Skeletal muscle satellite cell (primary cell): ENCODE data around the gene MED27.
"Not testable (repeated sequence)": the region's sequence is repeated elsewhere in the genome, so short reads cannot be mapped to it uniquely, and the experiment has no call there.

Experiments used
- H3K27me3 ChIP-seq: 2 replicates; pipeline ENCODE4 v1.7.0; 2013; ENCODE audit warnings: low read length; ENCODE audit not compliant: control insufficient read depth, insufficient read depth
- H3K36me3 ChIP-seq: 2 replicates; pipeline ENCODE4 v1.7.0; 2013; ENCODE audit warnings: mild to moderate bottlenecking, control low read depth, low read length; ENCODE audit not compliant: insufficient read depth
- H3K4me1 ChIP-seq: 2 replicates; pipeline ENCODE4 v1.7.0; 2013; ENCODE audit warnings: low read length; ENCODE audit not compliant: control insufficient read depth, insufficient read depth
- H3K4me2 ChIP-seq: 2 replicates; pipeline ENCODE4 v1.7.0; 2013; ENCODE audit warnings: mild to moderate bottlenecking, low read length
- H3K4me3 ChIP-seq: 2 replicates; pipeline ENCODE4 v1.7.0; 2013; ENCODE audit warnings: low read length
- H3K9ac ChIP-seq: 2 replicates; pipeline ENCODE4 v1.7.0; 2013; ENCODE audit warnings: mild to moderate bottlenecking, low read depth, low read length, moderate library complexity
- H3K9me3 ChIP-seq: replicated peaks from 2 replicates; pipeline ENCODE4 v1.7.0; 2013; ENCODE audit warnings: mild to moderate bottlenecking, control low read depth, low read length

MED27 gene

DNA sequence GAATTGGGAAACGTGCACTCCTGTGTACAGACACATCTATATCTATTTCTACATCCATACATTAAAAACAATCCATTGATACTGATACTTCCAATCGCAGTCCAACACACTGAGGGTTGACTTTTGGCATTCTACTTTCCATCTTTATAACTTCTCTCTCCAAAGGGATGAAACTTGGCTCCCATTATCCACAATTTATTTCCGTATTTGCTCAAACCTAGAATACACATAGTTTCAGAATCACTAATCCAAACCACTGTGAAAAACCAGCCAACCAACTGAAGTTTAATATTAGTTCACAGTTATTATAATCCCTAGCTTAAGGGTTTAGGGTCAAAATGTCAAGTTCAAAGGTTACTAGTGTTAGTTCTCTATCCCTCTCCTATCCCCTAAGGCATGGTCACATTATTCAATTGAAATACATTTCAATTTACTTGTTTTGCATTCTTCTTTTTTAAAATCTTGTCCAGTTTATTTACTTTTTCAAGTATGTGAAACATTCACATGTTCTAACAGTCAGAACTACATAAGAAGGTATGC is 156.5 kb downstream of the MED27 start:
- no peaks in the 10 kb centered on the region for H3K9me3 ChIP-seq
- H3K36me3 ChIP-seq: no peaks in the 10 kb centered on the region
- H3K4me2 ChIP-seq: no peak overlapping the region
- H3K9ac ChIP-seq: no peak overlapping the region
- no peaks in the 10 kb centered on the region for H3K4me1 ChIP-seq
- H3K27me3 ChIP-seq: no peaks in the 10 kb centered on the region
- H3K4me3 ChIP-seq: no peak overlapping the region

DNA sequence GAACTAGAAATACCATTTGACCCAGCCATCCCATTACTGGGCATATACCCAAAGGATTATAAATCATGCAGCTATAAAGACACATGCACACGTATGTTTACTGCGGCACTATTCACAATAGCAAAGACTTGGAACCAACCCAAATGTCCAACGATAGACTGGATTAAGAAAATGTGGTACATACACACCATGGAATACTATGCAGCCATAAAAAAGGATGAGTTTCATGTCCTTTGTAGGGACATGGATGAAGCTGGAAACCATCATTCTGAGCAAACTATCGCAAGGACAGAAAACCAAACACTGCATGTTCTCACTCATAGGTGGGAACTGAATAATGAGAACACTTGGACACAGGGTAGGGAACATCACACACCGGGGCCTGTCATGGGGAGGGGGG is 158.0 kb downstream of the MED27 start:
- H3K9me3 ChIP-seq, H3K4me1 ChIP-seq, H3K36me3 ChIP-seq, H3K4me3 ChIP-seq, H3K9ac ChIP-seq, H3K4me2 ChIP-seq, H3K27me3 ChIP-seq: not testable (repeated sequence)

DNA sequence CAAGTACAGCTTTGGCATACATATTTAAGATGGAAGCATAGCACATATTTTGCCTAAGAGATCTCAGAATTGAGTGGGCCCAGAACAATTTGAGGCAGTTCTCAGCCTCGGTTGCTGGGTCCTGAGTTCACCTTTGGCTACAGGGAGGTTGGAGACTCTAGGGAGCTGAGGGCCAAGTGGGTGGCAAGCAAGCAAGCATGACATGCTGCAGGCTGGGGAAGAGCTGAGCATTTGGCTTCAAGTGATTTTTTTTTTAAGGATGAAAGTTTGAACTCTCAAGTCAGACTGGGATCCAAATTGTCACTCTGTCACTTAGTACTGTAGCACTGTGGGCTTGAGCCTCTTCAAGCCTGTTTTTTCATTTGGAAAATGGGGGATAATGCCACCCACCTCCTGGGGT is 160.5 kb downstream of the MED27 start:
- no peak overlapping the region for H3K4me2 ChIP-seq
- H3K27me3 ChIP-seq: no peaks in the 10 kb centered on the region
- no peak overlapping the region for H3K9ac ChIP-seq
- H3K4me3 ChIP-seq: no peak overlapping the region
- H3K9me3 ChIP-seq: no peaks in the 10 kb centered on the region
- peaks cover 16% of the 10 kb centered on the region for H3K4me1 ChIP-seq
- no peaks in the 10 kb centered on the region for H3K36me3 ChIP-seq

DNA sequence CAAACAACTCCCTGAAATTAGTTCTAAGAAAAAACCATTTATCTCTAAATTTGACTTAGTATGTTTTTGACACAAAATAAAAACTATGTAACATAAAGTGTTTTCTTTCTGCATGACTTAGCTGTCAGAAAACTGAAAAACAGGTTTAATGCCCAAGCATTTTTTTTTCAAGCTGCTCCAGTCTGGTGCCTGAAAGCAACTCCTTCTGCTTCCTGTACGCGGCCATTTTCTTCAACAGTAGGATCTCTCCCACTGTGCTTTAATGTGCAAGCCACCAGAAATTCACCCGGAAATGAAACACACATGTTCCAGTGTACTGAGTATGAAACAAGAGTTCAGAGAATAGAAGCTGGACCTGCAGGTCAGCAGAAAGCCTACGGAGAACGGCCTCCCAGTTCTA is 161.2 kb downstream of the MED27 start:
- Histone ChIP-seq H3K4me2 (no peak overlapping the region), H3K4me1 (peaks cover 16% of the 10 kb centered on the region), H3K9ac (no peak overlapping the region), H3K9me3 (no peaks in the 10 kb centered on the region), H3K36me3 (no peaks in the 10 kb centered on the region), H3K27me3 (no peaks in the 10 kb centered on the region), H3K4me3 (no peak overlapping the region)

DNA sequence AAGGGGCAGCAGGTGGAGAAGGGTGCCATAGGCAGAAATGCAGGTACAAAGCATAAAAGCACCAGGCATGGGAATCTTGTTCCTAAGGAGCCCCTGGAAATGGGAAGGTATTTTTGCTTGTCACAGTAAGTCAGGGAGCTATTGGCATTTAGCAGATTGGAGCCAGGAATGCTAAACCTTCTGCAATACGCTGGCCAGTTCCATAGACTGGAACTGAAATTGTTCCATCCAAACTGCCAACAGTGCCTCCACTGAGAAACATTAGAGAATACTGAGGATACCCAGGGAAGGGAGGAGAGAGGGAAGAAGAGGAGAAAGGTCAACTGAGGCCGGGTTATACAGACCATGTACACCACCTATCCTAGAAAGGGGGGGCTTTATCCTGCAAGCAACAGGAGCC is 162.7 kb downstream of the MED27 start:
- Histone ChIP-seq H3K9me3 (no peaks in the 10 kb centered on the region), H3K4me3 (no peak overlapping the region), H3K4me1 (peaks cover 16% of the 10 kb centered on the region), H3K4me2 (no peak overlapping the region), H3K27me3 (no peaks in the 10 kb centered on the region), H3K36me3 (no peaks in the 10 kb centered on the region), H3K9ac (no peak overlapping the region)

DNA sequence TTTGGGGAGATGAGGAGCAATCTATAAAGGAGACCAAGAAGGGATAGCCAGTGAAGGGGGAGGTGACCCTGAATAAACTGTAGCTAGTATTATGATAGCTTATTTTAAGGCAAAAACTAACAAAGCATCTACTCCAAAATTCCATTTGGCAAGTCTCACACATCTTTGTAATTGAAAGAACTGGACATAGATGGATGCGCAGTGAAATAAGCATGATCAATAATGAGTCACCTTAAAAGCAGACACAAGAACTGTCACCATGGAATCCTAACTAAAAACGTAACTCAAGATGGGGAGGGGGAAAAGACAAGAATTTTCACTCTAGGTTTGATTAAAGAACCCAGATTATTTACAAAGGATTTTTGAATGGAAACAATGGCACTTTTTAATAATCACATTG is 164.5 kb downstream of the MED27 start:
- Histone ChIP-seq H3K36me3 (no peaks in the 10 kb centered on the region), H3K27me3 (no peaks in the 10 kb centered on the region), H3K9me3 (no peaks in the 10 kb centered on the region), H3K4me1 (peaks cover 16% of the 10 kb centered on the region), H3K4me3 (no peak overlapping the region), H3K4me2 (peak overlapping the region; percentile 26), H3K9ac (no peak overlapping the region)

DNA sequence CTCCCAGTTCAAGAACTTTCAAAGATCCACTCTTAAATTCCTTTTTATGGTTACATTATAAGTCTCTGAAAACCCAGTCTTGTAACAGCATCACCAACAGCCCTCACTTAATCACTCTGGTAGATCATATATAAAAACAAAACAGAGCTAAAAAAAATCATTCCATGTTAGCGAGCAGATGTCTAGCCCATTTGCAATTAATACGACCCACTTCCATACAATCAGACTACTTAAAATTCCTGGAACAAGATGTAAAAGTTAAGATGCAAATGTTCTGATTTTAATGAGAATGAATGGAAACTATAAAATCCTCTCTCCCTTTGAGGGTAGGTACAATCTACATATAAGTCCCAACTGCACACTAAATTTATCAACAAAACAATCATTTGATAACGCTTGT is 167.0 kb downstream of the MED27 start:
- Histone ChIP-seq H3K9me3 (no peaks in the 10 kb centered on the region), H3K9ac (no peak overlapping the region), H3K4me3 (no peak overlapping the region), H3K27me3 (no peaks in the 10 kb centered on the region), H3K36me3 (no peaks in the 10 kb centered on the region), H3K4me2 (no peak overlapping the region), H3K4me1 (peaks cover 16% of the 10 kb centered on the region)

DNA sequence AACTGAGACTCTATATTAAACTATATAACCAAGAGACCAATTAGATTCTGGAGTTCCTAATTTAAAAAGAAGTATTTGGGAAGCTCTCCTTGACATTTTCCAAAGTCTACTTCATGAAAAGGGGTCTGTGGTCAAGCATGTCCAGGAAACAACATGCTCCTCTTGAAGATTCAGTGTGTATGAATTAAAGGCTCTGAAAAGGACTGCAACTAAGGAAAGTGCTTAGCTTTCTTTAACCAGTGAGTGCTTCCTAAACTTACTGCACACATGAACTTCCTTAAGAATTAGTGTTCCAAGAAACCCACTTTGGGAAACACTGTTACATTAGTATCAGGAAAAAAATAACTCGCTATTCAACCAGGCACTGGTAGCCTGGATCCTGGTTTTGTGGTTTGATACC is 167.6 kb downstream of the MED27 start:
- Histone ChIP-seq H3K4me3 (no peak overlapping the region), H3K27me3 (no peaks in the 10 kb centered on the region), H3K36me3 (no peaks in the 10 kb centered on the region), H3K9me3 (no peaks in the 10 kb centered on the region), H3K4me2 (no peak overlapping the region), H3K4me1 (peaks cover 16% of the 10 kb centered on the region), H3K9ac (no peak overlapping the region)

DNA sequence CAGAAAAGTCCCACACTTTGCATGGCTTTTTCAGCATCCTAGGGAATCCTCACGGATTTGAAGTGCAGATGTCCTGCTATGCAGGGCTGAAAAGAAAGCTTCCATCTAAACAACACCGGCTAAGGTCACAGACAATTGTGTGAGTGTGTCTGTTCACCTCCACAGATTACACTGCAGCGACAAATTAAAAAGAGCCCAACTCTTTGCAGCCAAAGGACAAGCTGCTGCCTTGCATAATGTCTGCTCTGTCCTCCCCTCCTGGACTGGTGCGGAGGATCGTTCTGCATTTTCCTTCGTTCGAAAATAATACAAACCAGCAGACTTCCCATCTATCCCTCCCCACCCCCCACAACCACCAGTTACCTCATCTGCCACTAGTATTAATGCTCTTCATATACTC is 169.1 kb downstream of the MED27 start:
- Histone ChIP-seq H3K36me3 (no peaks in the 10 kb centered on the region), H3K9me3 (no peaks in the 10 kb centered on the region), H3K4me3 (no peak overlapping the region), H3K27me3 (no peaks in the 10 kb centered on the region), H3K9ac (no peak overlapping the region), H3K4me1 (peaks cover 13% of the 10 kb centered on the region), H3K4me2 (no peak overlapping the region)

DNA sequence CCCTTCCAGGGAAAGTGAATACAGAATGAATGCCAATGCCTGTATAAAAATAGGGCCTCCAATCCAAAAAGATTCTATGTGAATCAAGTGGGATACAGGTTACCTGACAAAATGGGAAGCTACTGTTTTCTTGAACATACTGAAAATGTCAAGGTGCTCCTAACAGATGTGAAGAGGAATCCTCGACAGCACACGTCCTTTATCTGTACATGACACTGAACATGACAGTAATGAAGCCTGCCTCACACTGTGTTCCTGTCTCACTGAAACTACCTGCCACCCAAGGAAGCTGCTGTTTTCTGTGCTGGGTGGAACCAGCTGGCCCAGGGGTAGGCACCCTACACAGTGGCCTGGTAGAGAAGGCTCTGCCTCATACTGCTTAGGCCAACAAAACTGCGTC is 174.5 kb downstream of the MED27 start:
- Histone ChIP-seq H3K4me1 (no peaks in the 10 kb centered on the region), H3K36me3 (no peaks in the 10 kb centered on the region), H3K4me2 (no peak overlapping the region), H3K9me3 (no peaks in the 10 kb centered on the region), H3K4me3 (no peak overlapping the region), H3K9ac (no peak overlapping the region), H3K27me3 (no peaks in the 10 kb centered on the region)

DNA sequence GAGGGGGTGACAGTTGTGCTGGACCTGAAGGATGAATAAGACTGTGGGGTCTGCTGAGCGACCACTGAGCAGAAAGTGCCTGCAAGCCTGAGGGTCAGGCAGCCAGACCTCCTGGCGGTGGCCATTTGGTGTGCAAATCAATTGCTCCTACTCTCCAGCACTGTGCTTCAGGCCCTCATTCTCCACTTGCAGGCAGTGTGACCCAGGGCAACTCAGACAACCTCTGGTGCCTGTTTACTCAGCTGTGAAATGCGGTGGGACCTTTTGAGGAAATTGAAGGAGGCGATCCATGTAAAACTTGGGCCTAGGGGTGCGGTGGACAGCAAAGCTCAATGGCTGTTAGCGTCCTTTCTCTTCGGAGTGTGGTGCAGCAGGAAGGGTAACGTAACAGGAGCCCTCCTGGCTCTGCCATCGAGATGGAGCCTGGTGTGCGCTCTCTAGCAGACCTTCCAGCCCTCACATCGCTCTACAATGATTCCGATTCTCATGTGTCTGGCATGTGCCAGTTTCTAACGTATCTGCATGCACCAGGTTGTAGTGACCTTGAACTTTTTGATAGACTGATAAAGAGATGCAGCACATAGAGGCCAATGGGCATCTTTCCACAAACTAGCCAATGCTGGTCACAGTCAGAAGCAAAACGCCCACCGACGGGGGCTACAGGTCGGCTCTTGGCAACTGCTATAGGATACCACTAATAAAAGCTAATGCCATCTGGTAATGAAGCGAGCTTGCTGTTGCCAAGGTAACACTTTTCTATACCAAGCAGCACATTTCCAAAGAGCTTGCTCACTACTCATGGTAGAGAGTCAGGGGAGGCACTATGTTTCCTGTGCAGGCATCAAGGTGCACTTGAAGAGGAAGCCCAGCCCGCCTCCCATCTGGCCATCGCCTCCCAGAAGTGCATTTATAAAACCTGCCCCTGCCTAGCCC is 180.1 kb downstream of the MED27 start:
- H3K27me3 ChIP-seq: no peaks in the 10 kb centered on the region
- no peaks in the 10 kb centered on the region for H3K36me3 ChIP-seq
- no peaks in the 10 kb centered on the region for H3K9me3 ChIP-seq
- H3K4me3 ChIP-seq: no peak overlapping the region
- no peak overlapping the region for H3K9ac ChIP-seq
- H3K4me2 ChIP-seq: no peak overlapping the region
- no peaks in the 10 kb centered on the region for H3K4me1 ChIP-seq
